Smooth muscle cell (in vitro differentiated cells): Measurements from ENCODE around the gene GARNL3. TPM values are rescaled to one million over a fixed set of nuclear protein-coding genes. Genes with fewer than 3 reads are reported as not detected.

Experiments used
- DNase-seq: peaks from one replicate; lab custom pipeline; 2025; ENCODE audit not compliant: unreplicated experiment; lab: John Stamatoyannopoulos, UW
- H2AFZ ChIP-seq: fragments of 200-600 bp; sonication (generic); 2 replicates; pipeline ENCODE4 v1.6.0; 2016; ENCODE audit warnings: antibody characterized with exemption, low read depth, mild to moderate bottlenecking
- H3F3A ChIP-seq: fragments of 200-600 bp; sonication (generic); 2 replicates; pipeline ENCODE4 v1.6.0; 2017; ENCODE audit warnings: antibody characterized with exemption, low read depth
- H3K27ac ChIP-seq: fragments of 200-600 bp; sonication (generic); 2 replicates; pipeline ENCODE4 v1.5.1; 2016; ENCODE audit warnings: low read depth, mild to moderate bottlenecking
- H3K27me3 ChIP-seq: fragments of 200-600 bp; sonication (generic); 2 replicates; pipeline ENCODE4 v1.6.1; 2016; ENCODE audit warnings: low read depth, mild to moderate bottlenecking
- H3K36me3 ChIP-seq: fragments of 200-600 bp; sonication (generic); 2 replicates; pipeline ENCODE4 v1.5.1; 2016; ENCODE audit warnings: low read depth
- H3K4me1 ChIP-seq: fragments of 200-600 bp; sonication (generic); 2 replicates; pipeline ENCODE4 v1.5.1; 2016; ENCODE audit warnings: low read depth
- H3K4me2 ChIP-seq: fragments of 200-600 bp; sonication (generic); 2 replicates; pipeline ENCODE4 v1.6.0; 2016; ENCODE audit warnings: mild to moderate bottlenecking
- H3K4me3 ChIP-seq: fragments of 200-600 bp; sonication (generic); 2 replicates; pipeline ENCODE4 v1.5.1; 2016; ENCODE audit warnings: mild to moderate bottlenecking
- H3K79me2 ChIP-seq: fragments of 200-600 bp; sonication (generic); 2 replicates; pipeline ENCODE4 v1.6.0; 2016; ENCODE audit warnings: low read depth, mild to moderate bottlenecking
- H3K9ac ChIP-seq: fragments of 200-600 bp; sonication (generic); 2 replicates; pipeline ENCODE4 v1.6.0; 2016; ENCODE audit warnings: low read depth
- H3K9me3 ChIP-seq: fragments of 200-600 bp; sonication (generic); replicated peaks from 2 replicates; pipeline ENCODE4 v1.5.1; 2016; ENCODE audit warnings: low read depth
- H4K20me1 ChIP-seq: fragments of 200-600 bp; sonication (generic); 2 replicates; pipeline ENCODE4 v1.6.0; 2016; ENCODE audit warnings: low read depth
- CTCF ChIP-seq: fragments of 200-600 bp; sonication (generic); IDR thresholded peaks from 2 replicates; pipeline ENCODE4 v1.5.1; 2017; ENCODE audit warnings: borderline replicate concordance, mild to moderate bottlenecking, antibody characterized with exemption; ENCODE audit not compliant: insufficient read depth, poor library complexity, severe bottlenecking
- WGBS: methylation state at CpG from one replicate; pipeline ENCODE4 v1.1.7; 2016; ENCODE audit warnings: low lambda C conversion rate; 5-methylcytosine and 5-hydroxymethylcytosine counted together
- polyA plus RNA-seq: library from polyadenylated mRNA; unstranded; fragments of >200 nt; fragmentation: Nextera tagmentation; extraction: Ambion mirVana; gene quantifications from 2 replicates; pipeline ENCODE4 v1.2.1, GENCODE V29; 2016
- total RNA-seq: library from RNA; depleted of rRNA; stranded (reverse); fragments of >200 nt; gene quantifications from 2 replicates; pipeline ENCODE4 v1.2.3, GENCODE V29; 2014

Gene GARNL3
- total and polyA plus RNA-seq, 2 experiments from 2014 or later = 4.7 to 18.5 TPM

- Histone ChIP-seq H3K79me2 (no peaks in the 10 kb centered on the region), H3K4me3 (no peak overlapping the region), H3K4me2 (no peak overlapping the region), H3K27ac (peak overlapping the region; percentile 36), H3K36me3 (no peaks in the 10 kb centered on the region), H3F3A (no peaks in the 10 kb centered on the region), H2AFZ (no peak overlapping the region), H3K27me3 (no peaks in the 10 kb centered on the region), H4K20me1 (no peaks in the 10 kb centered on the region), H3K9ac (no peak overlapping the region), H3K4me1 (no peaks in the 10 kb centered on the region), H3K9me3 (no peaks in the 10 kb centered on the region)
- TF ChIP-seq CTCF = no peak
- no peak for DNase-seq
- WGBS = 61% methylated on average over 2 of the region's 2 CpGs
These were observed 13.8 kb downstream of the GARNL3 start for GRCh38 chr9:127278372-127278771.

GRCh38 chr9:127279717-127280285, 15.2 kb downstream of the GARNL3 start:
- no peaks in the 10 kb centered on the region for H3K9me3 ChIP-seq
- H3K4me1 ChIP-seq = no peaks in the 10 kb centered on the region
- H3K36me3 ChIP-seq = no peaks in the 10 kb centered on the region
- H3K79me2 ChIP-seq = peaks cover 2% of the 10 kb centered on the region
- WGBS = 42% methylated on average over 3 of the region's 3 CpGs
- no peak for DNase-seq
- H3K4me3 ChIP-seq = no peak overlapping the region
- peak overlapping the region; percentile 42 for H3K4me2 ChIP-seq
- no peak for TF ChIP-seq CTCF
- H3F3A ChIP-seq = no peaks in the 10 kb centered on the region
- H2AFZ ChIP-seq = no peak overlapping the region
- H3K9ac ChIP-seq = no peak overlapping the region
- H3K27me3 ChIP-seq = no peaks in the 10 kb centered on the region
- H3K27ac ChIP-seq = no peak overlapping the region
- no peaks in the 10 kb centered on the region for H4K20me1 ChIP-seq

- Histone ChIP-seq H3K36me3 (no peaks in the 10 kb centered on the region), H3K27ac (no peak overlapping the region), H3K27me3 (no peaks in the 10 kb centered on the region), H3K79me2 (peaks cover 2% of the 10 kb centered on the region), H3K4me3 (no peak overlapping the region), H3K9ac (no peak overlapping the region), H3K4me1 (no peaks in the 10 kb centered on the region), H3K9me3 (no peaks in the 10 kb centered on the region), H3F3A (no peaks in the 10 kb centered on the region), H4K20me1 (no peaks in the 10 kb centered on the region), H3K4me2 (no peak overlapping the region), H2AFZ (no peak overlapping the region)
- no peak for TF ChIP-seq CTCF
- whole genome bisulfite sequencing = 89% methylated on average over 8 of the region's 8 CpGs
- no peak for DNase-seq
These were observed 16.5 kb downstream of the GARNL3 start for GRCh38 chr9:127280880-127281660.
